Measurements from ENCODE around the gene SRI. TPM values are rescaled to one million over a fixed set of nuclear protein-coding genes. Genes with fewer than 3 reads are reported as not detected.

The SRI gene
- total RNA-seq, 2 experiments from 2014 or later: 44.3 to 45.7 TPM

DNA sequence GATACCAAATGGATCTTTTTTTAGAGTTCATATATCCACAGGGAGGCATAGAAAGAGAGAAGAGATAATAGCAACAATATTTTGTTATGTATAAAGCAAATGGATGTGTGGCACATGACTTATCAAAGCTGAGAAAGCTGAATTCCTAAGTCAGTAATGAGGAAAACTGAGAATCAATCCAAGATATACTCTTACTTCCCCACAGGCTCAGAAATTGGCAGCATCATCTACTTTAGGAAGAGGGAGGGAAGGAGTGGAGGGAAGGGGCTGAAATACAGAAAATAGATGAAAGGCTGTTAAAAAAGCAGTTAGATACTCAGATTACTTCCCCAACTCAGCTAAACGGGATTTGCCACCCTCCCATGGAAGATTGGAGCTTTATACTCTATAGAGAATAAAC, 63.5 kb downstream of the SRI start:
- H3K27me3 ChIP-seq (ENCODE audit: control insufficient read depth in 1 of 2, insufficient read depth in 2 of 2, low read length in 2 of 2): no peaks in the 10 kb centered on the region
- no peak overlapping the region for H3K4me3 ChIP-seq (ENCODE audit: low read length)
- DNase-seq (no peak), ATAC-seq (ENCODE audit: poor library complexity) (no peak)
- no peaks in the 10 kb centered on the region for H3K4me1 ChIP-seq (ENCODE audit: insufficient read depth, low read length)
- Mint-ChIP-seq H3K9me3 (peaks cover 16% of the 10 kb centered on the region), H3K27me3 (no peaks in the 10 kb centered on the region), H3K27ac (no peak overlapping the region), H3K4me3 (no peak overlapping the region), H3K36me3 (ENCODE audit: low read depth) (peaks cover 49% of the 10 kb centered on the region), H3K4me1 (ENCODE audit: low read depth) (no peaks in the 10 kb centered on the region)
- POLR2A ChIA-PET: no interaction called here
- no peaks in the 10 kb centered on the region for H3K36me3 ChIP-seq (ENCODE audit: insufficient read depth, low read length)
- CTCF ChIA-PET: no interaction called here
- H3K9me3 ChIP-seq (ENCODE audit: control insufficient read depth in 1 of 2, insufficient read depth in 1 of 2, low read length in 2 of 2): no peaks in the 10 kb centered on the region
- TF ChIP-seq, protein P1, sequence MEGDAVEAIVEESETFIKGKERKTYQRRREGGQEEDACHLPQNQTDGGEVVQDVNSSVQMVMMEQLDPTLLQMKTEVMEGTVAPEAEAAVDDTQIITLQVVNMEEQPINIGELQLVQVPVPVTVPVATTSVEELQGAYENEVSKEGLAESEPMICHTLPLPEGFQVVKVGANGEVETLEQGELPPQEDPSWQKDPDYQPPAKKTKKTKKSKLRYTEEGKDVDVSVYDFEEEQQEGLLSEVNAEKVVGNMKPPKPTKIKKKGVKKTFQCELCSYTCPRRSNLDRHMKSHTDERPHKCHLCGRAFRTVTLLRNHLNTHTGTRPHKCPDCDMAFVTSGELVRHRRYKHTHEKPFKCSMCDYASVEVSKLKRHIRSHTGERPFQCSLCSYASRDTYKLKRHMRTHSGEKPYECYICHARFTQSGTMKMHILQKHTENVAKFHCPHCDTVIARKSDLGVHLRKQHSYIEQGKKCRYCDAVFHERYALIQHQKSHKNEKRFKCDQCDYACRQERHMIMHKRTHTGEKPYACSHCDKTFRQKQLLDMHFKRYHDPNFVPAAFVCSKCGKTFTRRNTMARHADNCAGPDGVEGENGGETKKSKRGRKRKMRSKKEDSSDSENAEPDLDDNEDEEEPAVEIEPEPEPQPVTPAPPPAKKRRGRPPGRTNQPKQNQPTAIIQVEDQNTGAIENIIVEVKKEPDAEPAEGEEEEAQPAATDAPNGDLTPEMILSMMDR (IDR thresholded peaks at IDR 0.05): no peak
- H3K27ac ChIP-seq (ENCODE audit: low read depth in 1 of 2, low read length in 2 of 2): no peak overlapping the region
- intact Hi-C loops (cut with DNase I, micrococcal nuclease): no loop called here

DNA sequence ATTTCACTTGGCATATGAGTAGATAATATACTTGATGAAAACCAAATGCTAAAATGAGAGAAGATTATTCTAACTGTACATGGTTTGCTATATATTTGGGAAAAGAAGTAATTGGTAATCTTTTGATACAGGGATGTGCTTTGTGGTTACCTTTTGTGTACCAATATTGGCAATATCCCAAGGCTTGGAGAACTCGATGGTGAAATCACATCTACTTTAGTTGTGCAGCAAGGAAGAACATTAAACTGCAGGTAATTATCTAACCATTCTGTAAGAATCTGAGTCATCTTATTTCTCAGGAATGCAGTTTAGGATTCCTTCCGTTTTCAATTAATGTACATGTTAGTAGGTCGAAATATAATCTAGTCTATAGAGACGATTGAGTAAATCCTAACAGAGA, 64.1 kb downstream of the SRI start:
- no peaks in the 10 kb centered on the region for H3K4me1 ChIP-seq (ENCODE audit: insufficient read depth, low read length)
- intact Hi-C loops (cut with DNase I, micrococcal nuclease): no loop called here
- TF ChIP-seq, protein P1 (IDR thresholded peaks at IDR 0.05): no peak
- Mint-ChIP-seq H3K27ac (no peak overlapping the region), H3K4me3 (no peak overlapping the region), H3K9me3 (peaks cover 16% of the 10 kb centered on the region), H3K27me3 (no peaks in the 10 kb centered on the region), H3K36me3 (ENCODE audit: low read depth) (peaks cover 49% of the 10 kb centered on the region), H3K4me1 (ENCODE audit: low read depth) (no peaks in the 10 kb centered on the region)
- no peak for ATAC-seq (ENCODE audit: poor library complexity)
- no peaks in the 10 kb centered on the region for H3K36me3 ChIP-seq (ENCODE audit: insufficient read depth, low read length)
- no peak overlapping the region for H3K4me3 ChIP-seq (ENCODE audit: low read length)
- POLR2A ChIA-PET: no interaction called here
- CTCF ChIA-PET: no interaction called here
- H3K9me3 ChIP-seq (ENCODE audit: control insufficient read depth in 1 of 2, insufficient read depth in 1 of 2, low read length in 2 of 2): no peaks in the 10 kb centered on the region
- no peak for DNase-seq
- no peak overlapping the region for H3K27ac ChIP-seq (ENCODE audit: low read depth in 1 of 2, low read length in 2 of 2)
- H3K27me3 ChIP-seq (ENCODE audit: control insufficient read depth in 1 of 2, insufficient read depth in 2 of 2, low read length in 2 of 2): no peaks in the 10 kb centered on the region

Other genes with a start within 250 kb of the SRI start
- gene STEAP4, start 86.9 kb upstream of the SRI start, total RNA-seq: not detected